SK-N-MC (cell line): ENCODE measurements around the gene SH2D4B.

Experiments used
- EZH2 ChIP-seq: fragments of 200-600 bp; sonication (generic); IDR thresholded peaks from one replicate; pipeline ENCODE4 v1.6.1; 2017; ENCODE audit warnings: antibody characterized with exemption
- FOXP2 ChIP-seq: optimal IDR thresholded peaks from 2 replicates; pipeline ENCODE3; 2011; ENCODE audit warnings: mild to moderate bottlenecking, moderate library complexity; ENCODE audit not compliant: insufficient read depth; ENCODE audit errors: extremely low read length, control extremely low read depth
- POLR2AphosphoS5 ChIP-seq: IDR thresholded peaks from 2 replicates; pipeline ENCODE4 v1.6.1; 2012; ENCODE audit warnings: mild to moderate bottlenecking, low read depth, low read length, borderline replicate concordance

- no peak for TF ChIP-seq EZH2
- TF ChIP-seq POLR2AphosphoS5, result no peak
- TF ChIP-seq FOXP2, result no peak
These were observed 21.1 kb upstream of the SH2D4B start for GRCh38 chr10:80516506-80517075.
